SH-SY5Y (cell line): ENCODE results near the gene RPL31.

Experiments
- GATA2 ChIP-seq: IDR thresholded peaks from 2 replicates; pipeline ENCODE4 v1.6.1; 2011; ENCODE audit warnings: mild to moderate bottlenecking, low read depth, low read length
- GATA3 ChIP-seq: IDR thresholded peaks from 2 replicates; pipeline ENCODE4 v1.6.1; 2011; ENCODE audit warnings: low read depth, mild to moderate bottlenecking, low read length, moderate library complexity

DNA sequence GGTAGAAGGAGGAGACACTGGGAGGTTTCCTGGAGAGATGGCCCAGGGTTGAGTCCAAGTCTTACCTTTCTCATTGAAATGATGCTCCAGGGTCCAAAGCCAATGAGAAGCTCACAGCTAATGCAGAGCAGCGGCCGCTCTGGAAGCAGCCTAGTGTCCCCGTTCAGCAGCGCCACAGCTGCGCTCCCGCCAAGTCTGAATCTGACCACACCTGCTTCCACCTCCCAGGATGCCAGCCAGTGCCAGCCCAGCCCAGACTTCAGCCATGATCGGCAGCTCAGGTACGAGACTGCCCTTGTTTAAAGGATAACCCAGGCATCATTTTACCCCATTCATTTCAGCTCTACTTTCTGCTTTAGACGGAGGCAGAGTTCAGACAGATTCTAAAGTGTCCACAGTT is 11.9 kb upstream of the RPL31 start:
- TF ChIP-seq GATA2 (no peak), GATA3 (no peak)
